HG03039 (cell line): ENCODE results near the gene BOLA1.
"Not testable (repeated sequence)": the region's sequence is repeated elsewhere in the genome, so short reads cannot be mapped to it uniquely, and the experiment has no call there.

Experiments used
- ATAC-seq: cut with Tn5 transposase; IDR thresholded peaks from one replicate; pipeline ENCODE4 v1.9.1; 2021; ENCODE audit warnings: mild to moderate bottlenecking, moderate library complexity; ENCODE audit not compliant: unreplicated experiment

The BOLA1 gene

DNA sequence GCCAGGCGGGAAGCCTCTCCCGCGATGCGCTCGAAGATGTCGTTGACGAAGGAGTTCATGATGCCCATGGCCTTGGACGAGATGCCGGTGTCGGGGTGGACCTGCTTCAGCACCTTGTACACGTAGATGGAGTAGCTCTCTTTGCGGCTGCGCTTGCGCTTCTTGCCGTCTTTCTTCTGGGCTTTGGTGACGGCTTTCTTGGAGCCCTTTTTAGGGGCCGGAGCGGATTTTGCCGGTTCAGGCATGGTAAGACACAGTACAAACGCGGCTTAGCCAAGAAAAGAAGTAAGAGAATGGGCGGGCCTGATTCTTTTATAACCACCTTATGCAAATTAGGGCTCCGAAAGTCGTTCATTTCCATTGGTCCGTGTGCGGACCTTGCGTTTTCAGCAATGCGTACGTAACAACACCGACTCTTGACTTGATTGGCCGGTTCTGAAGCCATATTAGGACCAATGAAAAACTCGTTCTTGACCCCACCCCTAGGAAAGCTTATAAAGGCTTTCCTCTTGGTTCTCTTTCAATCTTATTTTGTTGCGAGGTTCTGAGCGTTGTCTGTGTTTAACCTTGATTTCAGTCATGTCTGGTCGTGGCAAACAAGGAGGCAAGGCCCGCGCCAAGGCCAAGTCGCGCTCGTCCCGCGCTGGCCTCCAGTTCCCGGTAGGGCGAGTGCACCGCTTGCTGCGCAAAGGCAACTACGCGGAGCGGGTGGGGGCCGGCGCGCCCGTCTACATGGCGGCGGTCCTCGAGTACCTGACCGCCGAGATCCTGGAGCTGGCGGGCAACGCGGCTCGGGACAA lies 12.8 kb upstream of the BOLA1 start:
- ATAC-seq: peak; percentile 51

DNA sequence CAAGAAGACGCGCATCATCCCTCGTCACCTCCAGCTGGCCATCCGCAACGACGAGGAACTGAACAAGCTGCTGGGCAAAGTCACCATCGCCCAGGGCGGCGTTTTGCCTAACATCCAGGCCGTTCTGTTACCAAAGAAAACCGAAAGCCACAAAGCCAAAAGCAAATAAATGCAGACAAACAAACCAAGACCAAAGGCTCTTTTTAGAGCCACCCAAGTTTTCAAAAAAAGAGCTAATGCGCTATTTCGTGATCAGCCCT lies 12.2 kb upstream of the BOLA1 start:
- not testable (repeated sequence) for ATAC-seq

DNA sequence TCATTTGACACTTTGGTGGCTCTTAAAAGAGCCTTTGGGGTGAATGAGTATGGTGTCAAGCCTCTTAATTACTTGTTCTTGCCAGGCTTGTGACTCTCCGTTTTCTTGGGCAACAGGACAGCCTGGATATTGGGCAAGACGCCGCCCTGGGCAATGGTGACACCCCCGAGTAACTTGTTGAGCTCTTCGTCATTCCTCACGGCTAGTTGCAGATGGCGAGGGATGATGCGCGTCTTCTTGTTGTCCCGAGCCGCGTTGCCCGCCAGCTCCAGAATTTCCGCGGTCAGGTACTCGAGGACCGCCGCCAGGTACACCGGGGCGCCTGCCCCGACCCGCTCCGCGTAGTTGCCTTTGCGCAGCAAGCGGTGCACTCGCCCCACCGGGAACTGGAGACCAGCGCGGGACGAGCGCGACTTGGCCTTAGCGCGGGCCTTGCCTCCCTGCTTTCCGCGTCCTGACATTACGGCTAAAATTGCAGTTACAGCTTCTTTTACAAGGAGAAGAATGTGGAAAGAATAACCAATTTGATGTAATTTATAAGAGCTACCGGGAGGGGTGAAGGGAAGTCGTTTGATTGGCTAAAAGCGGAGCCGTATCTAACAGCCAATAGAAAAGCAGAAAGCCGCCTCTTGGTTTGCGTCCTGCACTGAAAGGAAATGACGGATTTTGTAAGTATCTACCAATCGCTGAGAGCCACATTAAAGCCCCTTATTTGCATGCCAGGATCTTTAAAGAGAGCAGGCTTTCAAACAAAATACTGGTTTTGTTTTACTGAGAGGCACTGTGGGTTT lies 11.7 kb upstream of the BOLA1 start:
- peak; percentile 39 for ATAC-seq

DNA sequence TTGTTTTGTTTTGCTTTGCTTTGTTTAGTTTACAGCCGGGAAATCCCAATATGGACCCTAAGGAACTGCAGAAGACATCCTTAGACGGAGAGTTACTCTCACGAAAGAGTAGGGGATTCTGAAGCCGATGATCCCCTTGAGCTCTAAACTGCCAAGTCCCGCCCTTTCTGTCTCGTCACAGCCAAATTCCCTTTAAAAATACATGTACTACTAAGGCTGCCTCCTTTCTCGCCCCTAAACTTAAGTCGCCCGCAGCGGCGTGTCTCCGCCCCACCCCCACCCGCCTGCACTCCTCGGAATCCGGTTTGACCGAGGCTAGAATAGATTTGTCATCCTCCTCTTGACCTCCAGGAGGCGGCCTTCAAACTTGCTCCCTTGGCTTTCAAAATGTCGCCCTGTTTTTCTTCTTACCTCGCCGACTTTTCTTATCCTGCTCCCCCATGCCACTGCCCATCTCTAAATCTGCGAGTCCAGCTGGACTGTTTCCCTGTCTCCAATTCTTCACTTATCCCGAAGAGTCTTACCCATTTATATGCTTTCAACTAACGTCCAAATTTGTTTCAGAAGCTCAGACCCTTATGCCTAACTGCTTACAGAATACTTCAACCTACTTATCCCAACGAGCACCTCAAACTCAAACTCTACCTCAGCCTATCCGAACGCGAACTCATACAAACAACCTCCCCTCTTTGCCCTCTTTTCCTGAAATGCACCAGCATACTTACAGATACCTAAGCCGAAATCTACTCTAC lies 10.9 kb upstream of the BOLA1 start:
- peak; percentile 22 for ATAC-seq

DNA sequence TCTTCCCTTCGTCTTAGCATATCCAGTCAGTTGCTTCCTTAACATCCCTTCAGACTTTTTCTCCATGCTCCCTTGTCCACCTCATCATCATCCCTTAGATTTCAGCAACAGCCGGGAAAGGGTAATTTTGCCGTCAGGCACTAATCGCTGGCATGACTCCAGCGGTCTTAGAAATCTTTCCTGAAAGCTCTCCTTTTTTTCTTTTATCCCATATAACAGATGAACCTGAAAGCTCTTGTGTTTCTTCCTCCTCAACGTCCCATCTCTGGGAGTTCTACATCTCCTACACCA lies 10.4 kb upstream of the BOLA1 start:
- ATAC-seq: no peak

DNA sequence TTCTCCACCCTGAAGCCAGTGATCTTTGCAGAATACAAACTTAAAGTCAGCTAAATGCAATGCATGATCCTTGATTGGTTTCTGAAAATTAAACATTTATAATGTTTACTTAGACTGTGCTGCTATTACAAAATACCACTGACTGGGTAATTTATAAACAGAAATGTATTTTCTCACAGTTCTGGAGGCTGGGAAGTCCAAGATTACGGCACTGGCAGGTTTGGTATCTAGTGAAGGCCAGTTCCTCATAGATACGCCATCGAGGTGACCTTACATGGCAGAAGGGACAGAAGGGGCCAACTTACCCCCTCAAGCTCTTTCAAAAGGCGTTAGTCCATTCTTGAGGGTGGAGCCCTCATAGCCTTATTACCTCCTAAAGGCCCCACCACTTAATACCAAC lies 2.8 kb upstream of the BOLA1 start:
- no peak for ATAC-seq

DNA sequence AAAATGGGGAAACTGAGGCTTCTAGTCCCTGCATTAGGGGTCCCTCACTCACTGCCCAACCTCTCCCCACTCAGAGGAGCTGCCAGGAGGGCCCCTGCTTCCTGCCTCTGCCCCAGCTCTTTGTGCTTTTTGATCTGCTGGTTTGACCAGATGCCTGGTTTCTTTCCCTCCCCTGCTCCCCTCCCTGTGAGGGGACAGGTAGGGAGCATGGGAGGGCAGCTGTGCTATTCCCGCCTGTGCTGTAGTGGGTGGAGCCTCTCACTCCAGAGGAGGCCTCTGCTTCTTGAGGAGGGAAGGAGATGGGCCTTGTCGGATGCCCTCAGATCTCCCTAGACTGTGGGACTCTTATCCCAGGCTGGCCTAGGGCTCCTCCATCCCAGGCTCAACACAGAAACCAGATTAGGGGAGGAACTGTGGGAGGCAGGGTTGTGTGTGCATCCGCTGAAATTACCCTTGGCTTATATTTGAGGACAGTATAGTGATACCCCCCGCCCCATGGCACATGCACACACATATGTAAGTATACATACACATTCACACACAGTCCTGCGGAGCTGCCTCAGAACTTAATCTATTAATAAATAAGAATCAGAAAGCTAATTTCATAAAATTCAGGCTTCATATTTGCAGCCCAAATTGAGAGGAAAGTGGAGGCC lies 4.6 kb downstream of the BOLA1 start:
- ATAC-seq: no peak

DNA sequence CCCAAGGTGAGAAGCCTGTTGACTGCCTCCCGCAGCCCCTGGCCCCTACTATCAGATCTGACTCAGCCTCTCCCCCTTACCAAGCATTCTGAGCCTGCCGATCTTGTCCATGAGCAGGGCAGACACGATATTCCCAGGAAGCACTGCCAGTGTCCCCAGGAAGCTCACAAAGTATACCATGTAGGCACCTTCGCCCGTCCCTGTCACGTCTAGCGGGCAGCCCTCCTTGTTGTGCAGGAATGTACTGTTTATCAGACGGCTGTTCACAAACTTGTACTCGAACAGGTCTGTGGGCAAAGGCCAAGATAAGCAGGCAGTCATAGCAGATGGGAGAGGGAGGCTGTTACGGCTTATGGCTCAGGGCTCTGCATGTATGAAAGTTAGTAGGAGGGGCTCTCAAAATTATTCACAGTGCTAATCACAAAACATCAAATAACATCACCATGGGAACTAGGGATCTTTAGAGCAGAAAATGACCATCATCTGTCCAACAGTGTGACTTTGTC lies 7.3 kb downstream of the BOLA1 start:
- ATAC-seq: no peak

DNA sequence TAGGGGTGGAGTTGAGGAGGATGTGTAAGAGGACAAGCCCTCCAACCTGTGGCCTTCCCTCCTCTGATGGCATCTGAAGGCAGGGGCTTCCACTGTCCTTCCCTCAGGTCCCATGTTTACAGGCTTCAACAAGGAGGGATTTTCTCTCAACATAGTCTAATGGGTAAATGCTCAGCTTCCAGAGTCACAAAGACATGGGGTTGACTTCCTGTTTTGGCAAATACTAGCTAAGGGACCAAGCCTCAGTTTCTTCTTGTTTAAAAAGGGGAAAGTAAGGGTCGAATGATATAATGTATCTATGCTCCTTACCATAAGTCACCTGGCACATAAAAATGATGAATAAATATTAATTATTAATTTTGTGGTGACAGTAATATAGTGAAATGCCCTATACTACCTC lies 15.2 kb downstream of the BOLA1 start:
- ATAC-seq: no peak

DNA sequence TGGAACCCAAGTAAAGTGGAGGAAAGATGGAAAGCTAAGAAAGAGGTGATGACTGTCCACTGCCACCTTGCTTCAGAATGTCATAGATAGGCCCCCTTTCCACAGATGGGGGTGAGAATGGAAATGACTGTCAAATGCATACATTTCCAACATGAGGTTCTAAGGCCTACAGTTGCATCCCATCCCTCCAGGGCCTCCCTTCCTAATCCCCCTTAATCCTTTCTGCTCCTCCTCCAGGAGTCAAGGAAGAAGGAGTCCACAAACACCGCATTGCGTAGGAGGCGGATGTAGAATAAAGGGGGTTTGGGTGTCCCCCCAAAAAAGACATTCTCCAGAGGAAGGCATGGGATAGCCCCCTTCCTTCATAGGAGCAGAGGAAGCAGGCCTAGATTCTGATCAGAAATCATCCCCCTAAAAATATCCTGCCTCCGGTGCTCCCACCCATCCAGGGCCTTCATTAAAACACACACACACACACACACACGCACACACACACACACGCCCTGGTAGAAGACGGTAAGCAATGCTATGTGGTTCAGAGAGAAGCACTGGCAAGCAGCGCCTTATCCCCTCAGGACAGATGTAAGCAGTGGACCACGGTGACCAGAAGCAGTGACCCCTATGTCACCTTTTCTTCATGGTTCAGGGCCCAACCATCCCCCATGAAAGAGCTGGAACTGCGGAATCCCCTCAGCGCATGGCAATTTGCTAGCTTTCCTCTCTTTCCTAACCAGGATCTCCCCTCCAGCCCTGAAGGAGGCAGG lies 16.2 kb downstream of the BOLA1 start:
- ATAC-seq: no peak

DNA sequence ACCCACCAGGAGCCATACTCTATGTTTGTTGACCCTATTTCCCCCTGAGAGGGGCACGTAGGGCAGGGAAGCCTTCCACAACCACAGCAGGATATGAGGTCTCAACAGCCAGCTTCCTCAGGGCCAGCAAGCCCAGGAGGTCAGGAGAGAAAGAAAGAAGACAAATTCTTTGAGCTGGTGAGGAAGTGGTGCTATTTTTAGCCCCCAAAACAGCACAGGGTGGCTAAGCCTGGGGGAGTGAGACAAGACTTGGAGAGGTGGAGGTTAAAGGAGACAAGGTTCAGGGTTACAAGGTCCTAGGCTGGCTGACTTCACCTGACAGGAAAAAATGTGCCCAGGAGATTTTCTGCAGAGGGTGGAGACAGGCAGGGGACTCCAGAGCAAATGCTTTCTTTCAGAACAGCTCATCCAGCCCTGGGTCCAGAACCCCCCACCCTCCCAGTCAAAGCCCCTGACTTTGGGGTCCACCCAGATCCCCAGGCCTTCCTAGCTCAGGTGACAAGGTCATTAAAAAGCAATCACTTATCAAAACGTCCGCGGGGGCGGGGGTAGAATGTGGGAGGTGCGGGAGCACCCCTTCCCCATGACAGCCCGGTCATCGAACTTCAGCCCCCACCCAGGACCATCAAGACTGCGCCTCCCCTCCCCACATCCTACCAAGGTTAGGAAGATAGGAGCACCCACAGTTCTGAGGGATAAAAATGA lies 17.0 kb downstream of the BOLA1 start:
- ATAC-seq: no peak

DNA sequence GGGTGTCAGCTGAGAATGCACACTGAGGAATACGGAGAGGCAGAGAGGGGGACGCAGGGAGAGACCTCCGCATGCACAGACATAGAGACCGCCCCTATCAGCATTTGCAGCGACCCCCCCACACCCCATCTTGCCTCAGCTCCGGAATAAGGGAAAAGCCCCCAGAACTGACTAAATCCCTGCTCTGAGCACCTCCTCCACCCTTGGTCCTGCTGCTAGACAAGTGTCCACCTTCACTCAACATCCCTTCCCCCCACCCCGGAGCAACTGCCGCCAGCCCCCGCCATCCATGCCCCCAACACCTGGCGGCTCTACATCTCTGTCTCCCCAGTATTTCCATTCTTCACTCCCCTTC lies 17.5 kb downstream of the BOLA1 start:
- ATAC-seq: no peak

DNA sequence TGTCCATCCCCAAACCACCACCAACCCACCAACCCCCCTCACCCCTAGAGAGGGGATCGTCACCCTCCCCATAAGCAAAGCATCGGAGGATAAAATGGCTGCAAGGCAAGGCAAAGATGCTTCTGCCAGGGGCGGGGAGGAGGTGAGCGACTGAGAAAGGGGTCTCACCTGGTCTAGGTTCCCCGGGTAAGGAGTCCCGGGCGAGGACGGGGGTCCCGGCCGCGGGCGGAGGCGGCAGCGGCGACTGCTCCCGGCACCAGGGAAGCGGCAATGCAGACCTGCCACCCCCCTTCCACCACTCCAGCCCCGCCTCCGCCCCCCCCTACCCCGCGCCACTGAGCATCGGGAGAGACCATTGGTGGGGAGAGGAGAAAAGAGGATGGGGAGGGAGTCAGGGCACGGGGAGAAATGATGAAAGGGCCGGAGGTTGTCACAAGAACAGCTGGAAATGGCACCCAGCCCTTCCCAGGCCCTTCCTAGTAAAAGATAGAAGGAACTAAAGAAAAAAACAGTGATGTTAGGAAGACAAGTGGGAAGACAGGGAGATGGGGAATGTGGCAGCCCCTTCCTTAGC lies 18.3 kb downstream of the BOLA1 start, which contains the start of gene SV2A:
Gene SV2A, minus strand, starts transcription at position 274 of the 574 bp plus-strand sequence. CDS start 4,004 bp downstream, outside the sequence.
- ATAC-seq: no peak

DNA sequence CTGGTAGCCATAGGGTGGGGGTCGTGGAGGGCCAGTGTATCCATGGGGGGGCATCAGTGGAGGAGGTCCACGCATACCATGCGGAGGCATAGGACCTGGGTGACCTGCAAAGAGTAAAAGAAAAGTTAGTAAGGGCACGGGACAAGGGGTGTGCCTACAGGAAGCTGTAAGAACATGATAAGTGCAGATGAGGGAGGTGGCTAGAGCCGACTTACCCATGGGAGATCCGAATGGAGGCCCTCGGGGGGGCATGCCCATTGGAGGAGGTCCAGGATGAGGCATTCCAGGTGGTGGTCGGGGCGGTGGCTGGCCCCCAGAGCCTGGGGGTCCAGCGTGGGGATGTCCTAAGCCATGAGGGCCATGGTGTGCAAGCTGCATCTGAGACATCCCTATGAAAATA lies 24.3 kb downstream of the BOLA1 start:
- no peak for ATAC-seq

DNA sequence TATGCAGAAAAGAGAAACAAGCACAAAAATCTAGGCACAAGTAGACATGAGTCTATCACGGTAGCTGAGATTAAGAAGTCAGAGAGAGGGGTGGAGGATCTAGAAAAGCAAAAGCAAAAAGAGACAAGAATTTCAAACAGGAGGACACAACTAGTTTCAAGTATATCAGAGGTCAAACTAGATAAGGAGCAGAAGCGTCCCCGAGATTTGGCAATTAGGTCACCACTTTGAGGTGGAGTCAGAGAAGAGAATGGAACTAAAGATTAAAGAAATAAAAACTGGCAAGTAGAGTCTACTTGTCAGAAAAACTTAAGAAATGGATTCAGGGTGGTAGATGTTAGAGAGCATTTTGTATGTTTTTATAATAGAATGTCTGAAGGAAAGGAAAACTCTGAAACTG lies 26.0 kb downstream of the BOLA1 start:
- no peak for ATAC-seq

DNA sequence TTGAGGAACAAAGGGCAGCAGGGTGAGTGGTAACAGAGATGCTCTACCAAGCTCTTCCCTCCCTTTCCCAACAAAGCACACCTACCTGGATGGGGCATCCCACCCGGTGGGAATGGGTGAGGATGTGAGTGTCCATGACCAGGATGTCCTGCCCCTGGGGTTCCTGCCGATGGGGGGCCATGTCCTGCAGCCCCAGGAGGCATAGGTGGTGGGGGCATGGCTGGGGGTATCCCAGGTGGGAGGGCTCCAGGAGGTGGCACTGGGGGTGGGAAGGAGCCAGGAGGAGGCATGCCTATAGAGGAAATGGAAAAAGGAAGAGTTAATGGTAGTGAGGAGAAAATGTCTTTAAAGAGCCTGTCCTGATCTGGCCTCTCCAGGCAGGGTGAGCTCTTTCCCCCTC lies 26.4 kb downstream of the BOLA1 start:
- ATAC-seq: no peak

DNA sequence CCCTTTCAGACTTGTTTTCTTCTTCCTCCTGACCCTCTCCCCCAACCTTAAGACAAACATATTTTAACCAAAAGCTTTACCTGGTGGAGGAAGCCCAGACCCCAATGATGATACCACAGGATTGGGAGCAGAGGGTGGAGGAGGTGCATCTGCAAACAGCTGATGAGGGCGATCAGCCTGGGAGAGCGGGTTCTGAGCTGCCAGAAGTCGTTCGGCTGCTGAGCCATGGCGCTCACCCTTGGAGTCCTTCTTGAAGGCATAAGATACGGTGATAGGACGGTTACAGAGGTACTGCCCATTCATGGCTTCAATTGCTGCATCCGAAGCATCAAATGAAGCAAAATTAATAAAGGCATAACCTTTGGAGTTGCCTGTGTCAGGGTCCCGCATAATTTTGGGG lies 26.9 kb downstream of the BOLA1 start:
- ATAC-seq: no peak

DNA sequence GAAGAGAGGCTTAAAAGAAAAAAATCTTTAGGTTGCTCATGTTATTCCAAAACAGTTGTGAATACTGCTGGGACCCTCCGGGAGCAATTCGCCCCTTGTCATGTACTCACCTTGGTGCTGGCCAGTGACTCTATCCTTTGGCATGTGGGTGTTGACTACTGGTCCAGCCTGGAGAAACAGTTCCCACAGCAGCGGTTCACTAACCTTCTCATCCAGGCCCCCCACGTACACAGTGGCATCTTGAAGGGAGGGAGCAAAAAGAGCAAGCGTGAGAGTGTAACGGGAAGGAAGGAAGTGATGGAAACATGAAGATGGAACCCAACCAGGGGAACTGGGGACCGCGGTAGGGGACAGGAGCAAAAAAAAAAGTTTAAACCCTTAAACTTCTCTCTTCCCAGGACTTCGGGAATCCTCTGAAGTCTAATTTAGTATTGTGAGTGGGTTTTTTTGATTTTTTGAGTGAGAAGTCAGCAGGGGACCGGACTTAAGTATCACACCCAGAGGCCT lies 27.7 kb downstream of the BOLA1 start:
- ATAC-seq: no peak
